HL-60 (cell line): ENCODE data around the gene LDHAL6A.

Experiments used
- DNase-seq, 2 experiments: peaks; one replicate each; pipeline ENCODE4 v3.0.0-alpha.2; 2010 to 2020; ENCODE audit warnings: low read depth in 1 of 2, low spot score in 1 of 2
- H3K27ac ChIP-seq: fragments of 250-450 bp; sonication (Bioruptor Pico); replicated peaks from 2 replicates; pipeline ENCODE4 v1.5.1; 2020; ENCODE audit warnings: mild to moderate bottlenecking, moderate library complexity
- H3K27me3 ChIP-seq: fragments of 250-450 bp; sonication (Bioruptor Pico); 2 replicates; pipeline ENCODE4 v1.5.1; 2021; ENCODE audit warnings: mild to moderate bottlenecking, moderate library complexity; ENCODE audit not compliant: insufficient read depth, poor library complexity, severe bottlenecking
- H3K4me3 ChIP-seq: replicated peaks from 2 replicates; pipeline ENCODE4 v1.5.1; 2011; ENCODE audit warnings: mild to moderate bottlenecking, control low read depth, low read length; ENCODE audit not compliant: insufficient read depth
- CTCF ChIP-seq: IDR thresholded peaks from one replicate; pipeline ENCODE4 v1.5.1; 2011; ENCODE audit warnings: low read length, control low read depth, inconsistent platforms; ENCODE audit not compliant: insufficient read depth
- GABPA ChIP-seq: IDR thresholded peaks from 2 replicates; pipeline ENCODE4 v1.6.1; 2012; ENCODE audit warnings: low read depth
- POLR2AphosphoS5 ChIP-seq: IDR thresholded peaks from 2 replicates; pipeline ENCODE4 v1.6.1; 2012; ENCODE audit warnings: low read depth
- SPI1 ChIP-seq: IDR thresholded peaks from 2 replicates; pipeline ENCODE4 v1.6.1; 2012; ENCODE audit warnings: low read depth, mild to moderate bottlenecking, borderline replicate concordance
- TF ChIP-seq, protein P1 (sequence below): IDR thresholded peaks from 2 replicates; pipeline ENCODE4 v1.6.1; 2012; ENCODE audit warnings: low read depth; ENCODE audit not compliant: insufficient replicate concordance

Gene LDHAL6A

GRCh38 chr11:18461909-18462308, 6.3 kb downstream of the LDHAL6A start:
- TF ChIP-seq GABPA: no peak
- Histone ChIP-seq H3K4me3 (no peak overlapping the region), H3K27me3 (no peaks in the 10 kb centered on the region)

DNA sequence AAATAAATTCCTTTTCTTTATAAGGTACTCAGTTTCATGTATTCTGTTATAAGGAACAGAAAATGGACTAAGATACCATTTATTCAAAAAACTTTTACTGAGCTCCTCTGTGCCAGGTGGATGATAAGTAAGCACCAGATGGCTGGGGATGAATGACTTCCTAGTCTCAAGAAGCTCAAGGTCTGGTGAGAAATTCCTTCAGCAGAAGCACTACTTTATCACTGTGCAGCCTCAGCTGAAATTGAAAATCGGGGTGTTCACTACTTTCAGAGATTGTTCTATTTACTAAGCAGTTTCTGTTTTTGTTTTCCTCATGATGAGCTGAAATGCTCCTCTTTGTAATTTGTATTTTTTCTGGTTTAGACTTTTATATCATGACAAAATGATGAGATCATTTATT, 7.8 kb downstream of the LDHAL6A start:
- Histone ChIP-seq H3K27me3 (no peaks in the 10 kb centered on the region), H3K27ac (no peak overlapping the region), H3K4me3 (no peak overlapping the region)
- no peak for DNase-seq
- TF ChIP-seq GABPA (no peak), CTCF (no peak), POLR2AphosphoS5 (no peak), SPI1 (no peak)
- TF ChIP-seq, protein P1, sequence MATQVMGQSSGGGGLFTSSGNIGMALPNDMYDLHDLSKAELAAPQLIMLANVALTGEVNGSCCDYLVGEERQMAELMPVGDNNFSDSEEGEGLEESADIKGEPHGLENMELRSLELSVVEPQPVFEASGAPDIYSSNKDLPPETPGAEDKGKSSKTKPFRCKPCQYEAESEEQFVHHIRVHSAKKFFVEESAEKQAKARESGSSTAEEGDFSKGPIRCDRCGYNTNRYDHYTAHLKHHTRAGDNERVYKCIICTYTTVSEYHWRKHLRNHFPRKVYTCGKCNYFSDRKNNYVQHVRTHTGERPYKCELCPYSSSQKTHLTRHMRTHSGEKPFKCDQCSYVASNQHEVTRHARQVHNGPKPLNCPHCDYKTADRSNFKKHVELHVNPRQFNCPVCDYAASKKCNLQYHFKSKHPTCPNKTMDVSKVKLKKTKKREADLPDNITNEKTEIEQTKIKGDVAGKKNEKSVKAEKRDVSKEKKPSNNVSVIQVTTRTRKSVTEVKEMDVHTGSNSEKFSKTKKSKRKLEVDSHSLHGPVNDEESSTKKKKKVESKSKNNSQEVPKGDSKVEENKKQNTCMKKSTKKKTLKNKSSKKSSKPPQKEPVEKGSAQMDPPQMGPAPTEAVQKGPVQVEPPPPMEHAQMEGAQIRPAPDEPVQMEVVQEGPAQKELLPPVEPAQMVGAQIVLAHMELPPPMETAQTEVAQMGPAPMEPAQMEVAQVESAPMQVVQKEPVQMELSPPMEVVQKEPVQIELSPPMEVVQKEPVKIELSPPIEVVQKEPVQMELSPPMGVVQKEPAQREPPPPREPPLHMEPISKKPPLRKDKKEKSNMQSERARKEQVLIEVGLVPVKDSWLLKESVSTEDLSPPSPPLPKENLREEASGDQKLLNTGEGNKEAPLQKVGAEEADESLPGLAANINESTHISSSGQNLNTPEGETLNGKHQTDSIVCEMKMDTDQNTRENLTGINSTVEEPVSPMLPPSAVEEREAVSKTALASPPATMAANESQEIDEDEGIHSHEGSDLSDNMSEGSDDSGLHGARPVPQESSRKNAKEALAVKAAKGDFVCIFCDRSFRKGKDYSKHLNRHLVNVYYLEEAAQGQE: no peak

More at GRCh38 chr11:18461909-18462308, 6.3 kb downstream of the LDHAL6A start:
- no peak for DNase-seq
- no peak overlapping the region for H3K27ac ChIP-seq

GRCh38 chr11:18466402-18466801, 10.7 kb downstream of the LDHAL6A start:
- no peak for DNase-seq
- H3K27ac ChIP-seq: no peak overlapping the region
- H3K27me3 ChIP-seq: no peaks in the 10 kb centered on the region
- TF ChIP-seq POLR2AphosphoS5 (no peak), GABPA (no peak), CTCF (no peak), SPI1 (no peak)
- TF ChIP-seq, protein P1: no peak
- no peak overlapping the region for H3K4me3 ChIP-seq

DNA sequence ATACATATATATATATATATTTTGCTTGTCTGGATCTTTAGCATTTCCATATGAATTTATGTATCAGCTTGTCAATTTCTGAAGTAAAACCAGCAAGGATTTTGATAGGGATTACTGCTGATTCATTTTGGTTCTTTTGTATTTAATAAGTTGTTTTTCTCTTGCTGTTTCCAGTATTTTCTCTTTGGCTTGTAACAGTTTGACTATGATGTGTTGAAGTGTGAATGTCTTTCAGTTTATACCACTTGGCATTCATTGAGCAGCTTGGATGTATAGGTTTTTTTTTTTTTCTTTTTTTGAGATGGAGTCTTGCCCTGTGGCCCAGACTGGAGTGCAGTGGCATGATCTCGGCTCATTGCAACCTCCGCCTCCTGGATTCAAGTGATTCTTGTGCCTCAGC, 12.4 kb downstream of the LDHAL6A start:
- DNase-seq: no peak
- Histone ChIP-seq H3K27me3 (no peaks in the 10 kb centered on the region), H3K27ac (no peak overlapping the region), H3K4me3 (no peak overlapping the region)
- TF ChIP-seq CTCF: no peak
- no peak for TF ChIP-seq POLR2AphosphoS5
- no peak for TF ChIP-seq GABPA
- TF ChIP-seq SPI1: no peak
- TF ChIP-seq, protein P1: no peak
